Putamen (tissue), 1 donor: ENCODE results near the gene CNNM3.

Experiments
- DNase-seq: peaks from one replicate; pipeline ENCODE4 v3.0.0-alpha.2; 2016; ENCODE audit warnings: low spot score

The CNNM3 gene

DNA sequence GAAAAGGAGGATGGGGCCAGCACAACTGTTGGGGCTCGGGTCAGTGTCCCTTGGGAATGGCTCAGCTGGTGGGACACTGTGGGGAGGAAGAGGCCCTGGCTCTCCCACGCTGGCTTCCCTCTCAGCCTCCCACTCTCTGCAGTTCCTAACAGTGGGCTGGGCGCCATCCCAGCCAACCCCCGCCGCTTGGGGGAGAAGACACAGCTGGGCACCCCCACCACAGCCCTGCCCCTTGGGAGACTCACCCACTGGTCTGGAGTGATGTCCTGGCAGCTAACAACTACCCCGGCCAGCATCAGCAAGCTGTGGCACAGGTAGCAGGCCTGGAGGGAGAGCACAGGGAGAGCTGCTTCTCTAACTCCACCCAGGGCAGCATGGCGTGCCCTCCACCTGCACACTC lies 62.1 kb downstream of the CNNM3 start:
- DNase-seq = no peak

DNA sequence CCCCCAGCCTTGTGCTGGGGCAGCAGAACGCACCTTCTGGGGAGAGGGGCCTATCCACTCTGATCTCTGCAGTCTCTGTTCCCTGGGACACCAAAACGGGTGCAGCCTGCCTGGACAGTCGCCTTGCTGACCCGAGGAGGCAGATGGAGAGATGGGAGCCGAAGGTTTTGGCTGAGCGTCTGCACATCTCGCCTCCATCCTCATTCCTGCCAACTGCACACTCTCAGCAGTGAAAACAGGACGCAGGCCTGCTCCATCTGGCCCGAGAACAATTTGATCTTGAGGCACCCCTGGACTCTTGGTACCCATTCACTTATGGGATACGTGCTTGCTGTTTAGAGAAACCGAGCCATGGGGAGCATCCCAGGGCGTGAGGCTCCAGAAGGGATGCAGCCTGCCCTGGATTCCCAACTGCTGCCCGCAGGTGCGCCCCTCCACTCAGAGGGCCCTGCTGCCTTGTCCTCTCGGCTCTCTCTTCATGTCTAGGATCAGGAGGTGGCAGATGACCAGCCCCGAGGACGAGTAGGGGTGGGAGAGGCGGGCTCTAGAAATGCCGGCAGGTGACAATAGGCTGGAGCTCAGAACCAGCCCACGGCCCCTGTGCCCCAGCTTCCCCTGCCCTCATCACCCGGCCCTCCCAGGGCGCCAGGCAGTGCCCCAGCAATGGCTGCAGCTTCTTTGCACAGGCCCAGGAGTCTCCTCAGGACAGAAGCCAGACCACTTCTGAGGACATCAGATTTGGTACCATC lies 62.9 kb downstream of the CNNM3 start:
- DNase-seq = no peak

DNA sequence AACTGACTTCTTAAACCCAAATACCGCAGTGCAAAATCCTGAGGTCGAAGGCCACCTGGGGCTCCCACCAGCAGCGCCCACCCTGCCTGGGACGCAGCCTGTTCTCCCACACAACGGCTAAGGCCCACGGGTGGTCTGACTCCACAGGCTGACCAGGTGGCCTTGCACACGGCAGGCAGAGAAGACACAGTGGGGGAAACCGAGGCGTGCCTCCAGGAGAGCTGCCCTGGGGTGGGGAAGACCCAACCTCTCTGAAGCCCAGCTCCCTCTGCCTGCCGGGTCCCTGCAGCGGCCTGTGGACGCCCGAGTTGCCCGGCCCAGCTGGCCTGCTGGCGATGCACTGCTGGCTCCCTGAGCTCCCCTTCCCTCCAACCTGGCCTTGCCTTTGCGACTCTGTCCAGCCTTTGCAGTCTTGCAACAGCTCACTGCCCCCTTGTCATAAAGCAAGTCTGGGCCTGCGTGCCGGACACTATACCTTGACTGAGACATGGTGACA lies 63.5 kb downstream of the CNNM3 start:
- DNase-seq = no peak

DNA sequence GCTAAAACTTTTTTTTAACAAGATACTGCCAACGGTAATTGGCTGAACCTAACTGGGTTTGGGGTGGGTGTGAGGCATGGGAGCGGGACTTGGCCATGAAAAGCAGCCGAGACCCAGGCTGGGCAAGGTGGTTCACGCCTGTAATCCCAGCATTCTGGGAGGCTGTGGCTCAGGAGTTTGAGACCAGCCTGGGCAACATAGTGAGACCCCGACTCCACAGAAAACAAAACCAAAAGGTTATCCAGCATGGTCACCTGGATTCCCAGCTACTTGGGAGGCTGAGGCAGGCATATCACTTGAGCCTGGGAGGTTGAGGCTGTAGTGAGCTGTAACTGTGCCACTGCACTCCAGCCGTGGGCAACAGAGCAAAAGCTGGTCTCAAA lies 64.8 kb downstream of the CNNM3 start:
- DNase-seq = no peak

DNA sequence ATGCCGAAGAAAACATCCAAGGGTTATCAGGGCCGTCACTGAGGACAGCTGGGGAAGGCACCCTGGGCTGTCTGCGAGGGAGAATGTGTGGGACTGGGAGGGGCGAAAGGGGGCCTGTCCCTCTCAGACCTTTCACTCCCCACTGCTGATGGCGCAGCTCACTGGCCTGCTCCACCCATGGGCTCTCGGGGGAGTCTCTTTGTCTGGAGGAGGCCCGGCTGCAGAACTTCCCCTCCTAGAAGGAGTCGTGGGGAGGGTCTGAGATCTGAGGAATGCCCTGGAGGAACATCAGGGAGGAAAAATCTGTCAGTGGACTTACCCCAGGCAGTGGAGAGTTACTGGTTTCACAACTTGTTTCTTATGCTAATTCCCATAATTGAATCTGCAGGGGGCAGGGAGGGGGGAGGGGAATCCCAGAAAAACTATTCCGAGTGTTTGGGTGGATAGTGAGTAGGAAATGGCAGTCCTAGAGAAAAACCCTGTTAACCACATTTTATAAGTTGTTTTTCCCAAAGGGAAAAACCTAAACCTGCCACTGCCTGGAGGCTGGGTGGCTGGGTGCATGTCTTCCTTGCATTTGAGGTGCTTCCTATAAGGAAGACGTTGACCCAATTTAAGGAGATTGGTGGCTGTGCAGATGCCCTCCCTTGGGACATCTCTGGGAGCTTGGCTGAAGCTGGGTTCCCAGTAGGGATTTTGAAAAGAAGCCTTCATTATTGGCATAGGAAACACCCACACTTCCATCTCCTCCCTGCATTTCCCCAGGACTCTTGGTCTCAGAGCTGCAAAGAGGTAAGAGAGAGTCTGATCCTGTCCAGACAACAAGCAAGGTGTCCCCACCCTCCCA lies 65.5 kb downstream of the CNNM3 start:
- no peak for DNase-seq

DNA sequence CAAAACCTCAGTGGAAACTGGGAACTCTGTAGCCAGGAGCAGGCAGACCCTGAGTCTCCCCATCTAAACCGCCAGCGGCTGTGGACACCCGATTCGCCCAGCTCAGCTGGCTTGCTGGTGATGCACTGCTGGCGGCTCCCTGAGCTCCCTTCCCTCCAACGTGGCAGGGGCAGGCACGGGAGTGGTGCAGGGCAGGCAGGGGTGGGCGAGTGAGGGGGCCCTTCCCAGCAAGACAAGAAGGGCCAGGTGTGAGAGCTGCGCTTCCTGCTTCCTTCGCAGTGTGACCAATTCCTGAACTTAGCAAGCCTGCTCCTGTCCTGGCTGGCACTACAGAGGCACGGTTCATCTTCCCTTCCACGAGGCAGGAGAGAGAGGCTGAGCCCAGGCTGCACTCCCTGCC lies 66.2 kb downstream of the CNNM3 start:
- no peak for DNase-seq

DNA sequence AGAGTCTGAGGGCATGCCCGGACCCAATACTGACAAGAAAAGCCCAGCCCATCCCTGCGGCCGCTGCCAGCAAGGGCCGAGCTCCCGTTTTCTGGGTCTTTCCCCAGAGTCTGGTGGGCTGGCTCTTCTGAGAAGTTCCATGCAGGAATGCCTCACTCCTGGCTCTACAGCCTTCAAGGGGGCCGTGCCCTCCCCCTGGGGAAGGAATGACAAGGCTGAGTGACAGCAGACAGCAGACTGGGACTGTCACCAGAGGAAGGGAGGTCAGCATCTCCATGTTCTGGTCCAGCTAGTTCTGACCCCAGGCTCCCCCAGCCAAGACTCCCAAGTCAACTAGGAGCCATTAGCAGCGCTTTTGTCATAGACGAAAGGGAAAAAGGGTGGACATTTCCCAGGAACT lies 66.8 kb downstream of the CNNM3 start:
- DNase-seq = no peak

DNA sequence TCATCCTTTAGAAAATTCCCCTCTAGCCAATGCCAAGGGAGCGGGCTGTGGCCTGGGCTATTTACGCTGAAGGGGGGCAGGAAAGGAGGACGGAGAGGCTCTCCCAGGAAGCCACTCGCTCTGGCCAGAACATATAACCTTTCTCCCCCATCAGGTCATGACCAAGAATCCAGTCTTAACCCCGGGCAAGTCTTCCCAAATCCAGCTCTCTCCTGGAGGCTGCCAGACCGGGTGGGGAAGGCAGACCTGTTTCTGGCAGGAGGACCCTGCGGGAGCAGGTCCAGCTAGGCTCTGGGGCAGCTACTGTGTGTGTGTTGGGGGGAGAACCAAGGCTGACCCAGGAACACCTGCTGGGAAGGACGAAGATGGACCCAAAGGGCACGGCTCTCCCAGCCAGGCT lies 67.2 kb downstream of the CNNM3 start:
- DNase-seq = no peak
